ENCODE measurements around the gene HSPA4. TPM values are rescaled to one million over a fixed set of nuclear protein-coding genes. Genes with fewer than 3 reads are reported as not detected.

HSPA4 gene
- total and polyA plus RNA-seq, 2 of the 13 experiments (the other 11 are each of a cell fraction or from before 2014, with no cell fraction given) = 36.6 to 231 TPM

DNA sequence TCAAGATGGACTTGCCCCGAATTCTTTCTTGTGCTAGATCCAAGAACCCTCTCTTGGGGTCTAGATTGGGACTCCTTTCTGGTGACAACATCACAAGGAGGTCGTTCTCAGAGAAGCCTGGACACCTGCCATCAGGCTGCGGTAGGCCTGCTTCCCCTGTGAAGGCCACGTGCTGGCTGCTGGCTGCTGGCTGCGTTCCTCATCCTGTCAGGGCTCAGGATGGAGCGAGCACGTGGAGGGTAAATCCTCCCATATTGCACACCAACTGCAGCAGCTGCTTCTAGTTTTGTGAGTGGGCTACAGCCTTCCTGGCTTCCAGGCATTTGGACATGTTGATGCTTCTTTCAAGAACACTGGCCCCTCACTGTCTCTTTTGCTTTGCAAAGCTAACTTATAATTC is 95.6 kb downstream of the HSPA4 start:
- FAIRE-seq = no peak
- H2AFZ ChIP-seq (ENCODE audit: low read length) = no peak overlapping the region
- WGBS (ENCODE audit: low lambda C conversion rate) = 3% methylated on average over 2 of the region's 7 CpGs
- H3K4me2 ChIP-seq (ENCODE audit: low read depth, low read length) = no peak overlapping the region
- no peak overlapping the region for H3K27ac ChIP-seq (ENCODE audit: extremely low read length, insufficient read depth, low read length)
- BruUV-seq (replicated peaks) = no TSS peak
- ChIA-PET POLR2A (no interaction called here), CTCF (ENCODE audit: low intra/inter-chr PET ratio, low total read pairs) (no interaction called here)
- in situ Hi-C loops (cut with HindIII; ENCODE audit: extremely low pct_ligation_motif_present, low pct_unique_long_range_greater_than_20kb) = no loop called here
- H3K27me3 ChIP-seq (ENCODE audit: control insufficient read depth in 1 of 2, insufficient read depth in 2 of 2, low read length in 2 of 2) = peaks cover 0 to 14% of the 10 kb centered on the region in 2 experiments; a peak in 2 of 5 replicates
- no peak for DNase-seq (ENCODE audit: low spot score)
- no peaks in the 10 kb centered on the region for H3K79me2 ChIP-seq (ENCODE audit: insufficient read depth, low read length)
- no peak for ATAC-seq
- H3K4me3 ChIP-seq (replicated peaks in 1 of 3; ENCODE audit: insufficient read depth in 1 of 3, low read depth in 2 of 3, low read length in 3 of 3) = no peak overlapping the region
- H3K9ac ChIP-seq (ENCODE audit: insufficient read depth, low read depth, low read length) = no peak overlapping the region
- no peaks in the 10 kb centered on the region for H3K36me3 ChIP-seq (replicated peaks in 1 of 2; ENCODE audit: control insufficient read depth in 1 of 2, insufficient read depth in 2 of 2, low read length in 2 of 2)
- no peaks in the 10 kb centered on the region for H4K20me1 ChIP-seq (ENCODE audit: insufficient read depth, low read length)
- TF ChIP-seq, protein P1, sequence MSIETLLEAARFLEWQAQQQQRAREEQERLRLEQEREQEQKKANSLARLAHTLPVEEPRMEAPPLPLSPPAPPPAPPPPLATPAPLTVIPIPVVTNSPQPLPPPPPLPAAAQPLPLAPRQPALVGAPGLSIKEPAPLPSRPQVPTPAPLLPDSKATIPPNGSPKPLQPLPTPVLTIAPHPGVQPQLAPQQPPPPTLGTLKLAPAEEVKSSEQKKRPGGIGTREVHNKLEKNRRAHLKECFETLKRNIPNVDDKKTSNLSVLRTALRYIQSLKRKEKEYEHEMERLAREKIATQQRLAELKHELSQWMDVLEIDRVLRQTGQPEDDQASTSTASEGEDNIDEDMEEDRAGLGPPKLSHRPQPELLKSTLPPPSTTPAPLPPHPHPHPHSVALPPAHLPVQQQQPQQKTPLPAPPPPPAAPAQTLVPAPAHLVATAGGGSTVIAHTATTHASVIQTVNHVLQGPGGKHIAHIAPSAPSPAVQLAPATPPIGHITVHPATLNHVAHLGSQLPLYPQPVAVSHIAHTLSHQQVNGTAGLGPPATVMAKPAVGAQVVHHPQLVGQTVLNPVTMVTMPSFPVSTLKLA (IDR thresholded peaks at IDR 0.05) = peak; percentile 28; the same call in 1 of the 2 replicates
- TF ChIP-seq, protein P2, sequence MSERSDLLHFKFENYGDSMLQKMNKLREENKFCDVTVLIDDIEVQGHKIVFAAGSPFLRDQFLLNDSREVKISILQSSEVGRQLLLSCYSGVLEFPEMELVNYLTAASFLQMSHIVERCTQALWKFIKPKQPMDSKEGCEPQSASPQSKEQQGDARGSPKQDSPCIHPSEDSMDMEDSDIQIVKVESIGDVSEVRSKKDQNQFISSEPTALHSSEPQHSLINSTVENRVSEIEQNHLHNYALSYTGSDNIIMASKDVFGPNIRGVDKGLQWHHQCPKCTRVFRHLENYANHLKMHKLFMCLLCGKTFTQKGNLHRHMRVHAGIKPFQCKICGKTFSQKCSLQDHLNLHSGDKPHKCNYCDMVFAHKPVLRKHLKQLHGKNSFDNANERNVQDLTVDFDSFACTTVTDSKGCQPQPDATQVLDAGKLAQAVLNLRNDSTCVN (CRISPR knock-in tag; IDR thresholded peaks at IDR 0.05; ENCODE audit: borderline replicate concordance) = no peak
- H3K4me1 ChIP-seq (ENCODE audit: insufficient read depth, low read length) = peaks cover 12% of the 10 kb centered on the region; the same call in 1 of the 2 replicates
- H3K9me3 ChIP-seq (ENCODE audit: low read length) = no peaks in the 10 kb centered on the region
- intact Hi-C loops (cut with micrococcal nuclease; ENCODE audit: unreplicated experiment) = no loop called here

DNA sequence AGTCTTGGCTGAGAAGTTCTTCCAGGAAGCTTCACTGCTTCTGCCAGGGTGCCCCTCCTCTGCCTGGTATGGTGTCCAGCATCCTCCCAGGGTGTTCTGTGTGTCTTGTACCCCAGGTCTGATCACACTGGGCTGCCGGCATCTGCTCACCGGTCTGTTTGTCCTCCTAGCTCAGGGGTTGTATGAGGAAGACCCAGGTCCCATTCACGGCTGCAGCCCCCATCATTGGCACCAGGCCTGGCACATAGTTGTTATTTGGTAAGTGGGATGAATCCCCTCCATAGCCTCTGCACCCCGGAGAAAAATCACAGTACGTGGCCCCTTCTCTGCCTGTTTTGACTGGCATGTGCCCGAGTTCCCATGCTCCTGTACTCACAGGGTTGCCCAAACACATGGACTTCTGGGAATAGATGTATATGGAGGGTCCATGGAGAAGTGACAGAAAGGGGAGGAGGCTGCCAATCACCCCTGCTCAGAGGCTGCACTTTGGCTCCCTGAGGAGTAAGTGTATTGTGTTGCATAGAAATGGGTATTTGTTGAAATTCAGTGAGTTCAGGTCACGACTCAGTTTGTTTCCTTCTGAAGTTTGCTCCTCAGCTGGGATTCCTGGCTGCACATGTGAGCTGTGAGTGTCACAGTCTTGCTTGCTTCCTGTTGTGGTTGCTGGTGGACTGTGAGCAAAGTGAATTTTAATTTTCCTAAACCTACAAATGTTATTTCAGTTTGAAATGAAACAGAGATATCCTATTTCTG is 96.2 kb downstream of the HSPA4 start:
- ATAC-seq (no peak), DNase-seq (ENCODE audit: low spot score) (no peak), FAIRE-seq (no peak)
- no TSS peak for BruUV-seq (replicated peaks)
- H3K4me1 ChIP-seq (ENCODE audit: insufficient read depth, low read length) = peaks cover 12% of the 10 kb centered on the region; the same call in 1 of the 2 replicates
- H3K27me3 ChIP-seq (ENCODE audit: control insufficient read depth in 1 of 2, insufficient read depth in 2 of 2, low read length in 2 of 2) = peaks cover 0 to 19% of the 10 kb centered on the region in 2 experiments; a peak in 2 of 5 replicates
- intact Hi-C loops (cut with micrococcal nuclease; ENCODE audit: unreplicated experiment) (no loop called here), in situ Hi-C loops (cut with HindIII; ENCODE audit: extremely low pct_ligation_motif_present, low pct_unique_long_range_greater_than_20kb) (no loop called here)
- H3K4me3 ChIP-seq (replicated peaks in 1 of 3; ENCODE audit: insufficient read depth in 1 of 3, low read depth in 2 of 3, low read length in 3 of 3) = no peak overlapping the region
- no peaks in the 10 kb centered on the region for H3K79me2 ChIP-seq (ENCODE audit: insufficient read depth, low read length)
- no peak overlapping the region for H2AFZ ChIP-seq (ENCODE audit: low read length)
- no peak overlapping the region for H3K4me2 ChIP-seq (ENCODE audit: low read depth, low read length)
- ChIA-PET CTCF (ENCODE audit: low intra/inter-chr PET ratio, low total read pairs) (no interaction called here), POLR2A (no interaction called here)
- TF ChIP-seq, protein P3, sequence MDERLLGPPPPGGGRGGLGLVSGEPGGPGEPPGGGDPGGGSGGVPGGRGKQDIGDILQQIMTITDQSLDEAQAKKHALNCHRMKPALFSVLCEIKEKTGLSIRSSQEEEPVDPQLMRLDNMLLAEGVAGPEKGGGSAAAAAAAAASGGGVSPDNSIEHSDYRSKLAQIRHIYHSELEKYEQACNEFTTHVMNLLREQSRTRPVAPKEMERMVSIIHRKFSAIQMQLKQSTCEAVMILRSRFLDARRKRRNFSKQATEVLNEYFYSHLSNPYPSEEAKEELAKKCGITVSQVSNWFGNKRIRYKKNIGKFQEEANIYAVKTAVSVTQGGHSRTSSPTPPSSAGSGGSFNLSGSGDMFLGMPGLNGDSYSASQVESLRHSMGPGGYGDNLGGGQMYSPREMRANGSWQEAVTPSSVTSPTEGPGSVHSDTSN (CRISPR knock-in tag; IDR thresholded peaks at IDR 0.05) = 0 out of 2 replicates have a peak, but pooled peaks have one; percentile 24
- TF ChIP-seq TCF12 (IDR thresholded peaks at IDR 0.05) (no peak), TCF12 (CRISPR knock-in tag; IDR thresholded peaks at IDR 0.05) (no peak)
- H3K9ac ChIP-seq (ENCODE audit: insufficient read depth, low read depth, low read length) = no peak overlapping the region
- no peaks in the 10 kb centered on the region for H4K20me1 ChIP-seq (ENCODE audit: insufficient read depth, low read length)
- no peaks in the 10 kb centered on the region for H3K9me3 ChIP-seq (ENCODE audit: low read length)
- H3K36me3 ChIP-seq (replicated peaks in 1 of 2; ENCODE audit: control insufficient read depth in 1 of 2, insufficient read depth in 2 of 2, low read length in 2 of 2) = no peaks in the 10 kb centered on the region
- no peak overlapping the region for H3K27ac ChIP-seq (ENCODE audit: extremely low read length, insufficient read depth, low read length)
- WGBS (ENCODE audit: low lambda C conversion rate) = 43% methylated on average over 4 of the region's 7 CpGs
